Neuronal stem cell (in vitro differentiated cells): ENCODE data around the gene RRM1.
A peak's percentile ranks its signal among the peaks of the same experiment; 100 is the strongest.

ENCODE experiments used
- DNase-seq: peaks from one replicate; pipeline ENCODE4 v3.0.0-alpha.2; 2013; ENCODE audit warnings: low spot score
- H2AFZ ChIP-seq: one replicate; pipeline ENCODE4 v1.6.1; 2013; ENCODE audit warnings: mild to moderate bottlenecking, low read length, inconsistent platforms
- H2AK5ac ChIP-seq: 2 replicates; pipeline ENCODE4 v1.6.1; 2013; ENCODE audit warnings: low read depth, mild to moderate bottlenecking, inconsistent platforms, low read length, moderate library complexity, mixed read lengths
- H2BK120ac ChIP-seq: 2 replicates; pipeline ENCODE4 v1.6.1; 2013; ENCODE audit warnings: low read depth, mild to moderate bottlenecking, inconsistent platforms, low read length, moderate library complexity, mixed read lengths
- H2BK12ac ChIP-seq: one replicate; pipeline ENCODE4 v1.6.1; 2013; ENCODE audit warnings: low read length, inconsistent platforms
- H2BK15ac ChIP-seq: 2 replicates; pipeline ENCODE4 v1.6.1; 2013; ENCODE audit warnings: mild to moderate bottlenecking, low read length, inconsistent platforms, mixed read lengths
- H2BK5ac ChIP-seq: one replicate; pipeline ENCODE4 v1.6.1; 2013; ENCODE audit warnings: inconsistent platforms, mild to moderate bottlenecking, low read length, moderate library complexity
- H3K14ac ChIP-seq: one replicate; pipeline ENCODE4 v1.6.1; 2013; ENCODE audit warnings: low read length, inconsistent platforms
- H3K18ac ChIP-seq: 2 replicates; pipeline ENCODE4 v1.6.1; 2013; ENCODE audit warnings: low read length, inconsistent platforms
- H3K23ac ChIP-seq: 2 replicates; pipeline ENCODE4 v1.6.1; 2013; ENCODE audit warnings: low read depth, mild to moderate bottlenecking, mixed read lengths, low read length, inconsistent platforms; ENCODE audit not compliant: poor library complexity
- H3K27ac ChIP-seq: replicated peaks from 3 replicates; pipeline ENCODE4 v1.5.1; 2013; ENCODE audit warnings: low read length, inconsistent platforms
- H3K27me3 ChIP-seq, 3 experiments: 2 replicates each; pipeline ENCODE4 v1.6.1; 2013; ENCODE audit warnings: low read length in 3 of 3, mild to moderate bottlenecking in 2 of 3, inconsistent platforms in 1 of 3, low read depth in 1 of 3, mixed read lengths in 1 of 3, moderate library complexity in 1 of 3; ENCODE audit not compliant: control insufficient read depth in 3 of 3, insufficient read depth in 3 of 3
- H3K36me3 ChIP-seq, 2 donors: replicated peaks in 1 of 2; 2 replicates each; pipeline ENCODE4 v1.6.1; 2013; ENCODE audit warnings: low read length in 2 of 2; ENCODE audit not compliant: control insufficient read depth in 2 of 2, insufficient read depth in 2 of 2
- H3K4ac ChIP-seq: 2 replicates; pipeline ENCODE4 v1.6.1; 2013; ENCODE audit warnings: inconsistent platforms, mild to moderate bottlenecking, low read length, moderate library complexity
- H3K4me1 ChIP-seq, 2 donors: 1 replicate in 1 of 2; 2 replicates in 1 of 2; pipeline ENCODE4 v1.6.1; 2013; ENCODE audit warnings: low read length in 2 of 2, low read depth in 1 of 2; ENCODE audit not compliant: control insufficient read depth in 2 of 2, insufficient read depth in 1 of 2
- H3K4me2 ChIP-seq: one replicate; pipeline ENCODE4 v1.6.1; 2013; ENCODE audit warnings: mild to moderate bottlenecking, low read length, inconsistent platforms; ENCODE audit not compliant: insufficient read depth, poor library complexity, severe bottlenecking
- H3K4me3 ChIP-seq, 2 donors: 2 replicates each; pipeline ENCODE4 v1.5.1; 2013; ENCODE audit warnings: low read length in 2 of 2, mild to moderate bottlenecking in 2 of 2, inconsistent platforms in 1 of 2, moderate library complexity in 1 of 2
- H3K79me1 ChIP-seq: one replicate; pipeline ENCODE4 v1.6.1; 2013; ENCODE audit warnings: low read depth, mild to moderate bottlenecking, inconsistent platforms, low read length, moderate library complexity
- H3K9ac ChIP-seq: one replicate; pipeline ENCODE4 v1.6.1; 2013; ENCODE audit warnings: mild to moderate bottlenecking, low read depth, low read length, inconsistent platforms; ENCODE audit not compliant: poor library complexity
- H3K9me3 ChIP-seq, 2 donors: replicated peaks in 1 of 2; 2 replicates each; pipeline versions ENCODE3 to v1.6.1; 2013; ENCODE audit warnings: low read length in 2 of 2, mild to moderate bottlenecking in 2 of 2, inconsistent platforms in 1 of 2, low read depth in 1 of 2, mixed read lengths in 1 of 2, moderate library complexity in 1 of 2; ENCODE audit not compliant: control insufficient read depth in 2 of 2, insufficient read depth in 1 of 2
- H4K8ac ChIP-seq: one replicate; pipeline ENCODE4 v1.6.1; 2013; ENCODE audit warnings: low read depth, mild to moderate bottlenecking, inconsistent platforms, low read length, moderate library complexity
- H4K91ac ChIP-seq: one replicate; pipeline ENCODE4 v1.6.1; 2013; ENCODE audit warnings: low read length, low read depth, mild to moderate bottlenecking, inconsistent platforms; ENCODE audit not compliant: poor library complexity
- WGBS, 2 donors: extraction: QIAGEN DNeasy Blood & Tissue Kit; methylation state at CpG; one replicate each; pipeline ENCODE4 v1.1.7; 2013; ENCODE audit warnings: missing lambda C conversion rate in 2 of 2, mixed read lengths in 1 of 2; ENCODE audit not compliant: insufficient read length in 2 of 2, insufficient replicate concordance in 1 of 2; ENCODE audit errors: extremely low coverage in 2 of 2; 5-methylcytosine and 5-hydroxymethylcytosine counted together

Gene RRM1

GRCh38 chr11:4065086-4065485 is 29.5 kb upstream of the RRM1 start:
- H3K36me3 ChIP-seq: peaks cover 0 to 15% of the 10 kb centered on the region in 2 donors
- H3K9ac ChIP-seq: no peak overlapping the region
- no peak overlapping the region for H3K4me2 ChIP-seq
- H3K27me3 ChIP-seq: no peaks in the 10 kb centered on the region
- WGBS, 2 donors: no CpG with 5 or more reads among the region's 1 CpG
- no peak for DNase-seq
- no peak overlapping the region for H3K18ac ChIP-seq
- H3K79me1 ChIP-seq: no peaks in the 10 kb centered on the region
- H3K4ac ChIP-seq: no peak overlapping the region
- no peak overlapping the region for H2AFZ ChIP-seq
- no peak overlapping the region for H4K91ac ChIP-seq
- H3K14ac ChIP-seq: no peak overlapping the region
- H4K8ac ChIP-seq: no peak overlapping the region
- no peak overlapping the region for H2BK12ac ChIP-seq
- no peak overlapping the region for H2BK120ac ChIP-seq
- H3K4me3 ChIP-seq: no peak overlapping the region
- H2BK5ac ChIP-seq: no peak overlapping the region
- no peaks in the 10 kb centered on the region for H3K9me3 ChIP-seq
- no peak overlapping the region for H3K23ac ChIP-seq
- H2BK15ac ChIP-seq: no peak overlapping the region
- no peak overlapping the region for H2AK5ac ChIP-seq
- no peak overlapping the region for H3K27ac ChIP-seq
- peaks cover 3 to 9% of the 10 kb centered on the region in 2 donors for H3K4me1 ChIP-seq

- Histone ChIP-seq H3K4ac (no peak overlapping the region), H4K91ac (no peak overlapping the region), H3K9ac (no peak overlapping the region), H3K14ac (no peak overlapping the region), H2BK120ac (no peak overlapping the region), H3K36me3 (peaks cover 0 to 8% of the 10 kb centered on the region in 2 donors), H2AFZ (no peak overlapping the region), H2BK5ac (no peak overlapping the region), H3K18ac (no peak overlapping the region), H3K23ac (no peak overlapping the region), H3K4me2 (no peak overlapping the region), H3K79me1 (no peaks in the 10 kb centered on the region), H2BK15ac (no peak overlapping the region), H2AK5ac (no peak overlapping the region), H3K27ac (no peak overlapping the region), H3K9me3 (no peaks in the 10 kb centered on the region), H4K8ac (no peak overlapping the region), H3K4me1 (peaks cover 3 to 9% of the 10 kb centered on the region in 2 donors), H3K4me3 (no peak overlapping the region), H2BK12ac (no peak overlapping the region), H3K27me3 (no peaks in the 10 kb centered on the region)
- no CpG with 5 or more reads among the region's 2 CpGs for whole genome bisulfite sequencing, 2 donors
- DNase-seq: no peak
These were observed 28.8 kb upstream of the RRM1 start for GRCh38 chr11:4065601-4066377.

DNA sequence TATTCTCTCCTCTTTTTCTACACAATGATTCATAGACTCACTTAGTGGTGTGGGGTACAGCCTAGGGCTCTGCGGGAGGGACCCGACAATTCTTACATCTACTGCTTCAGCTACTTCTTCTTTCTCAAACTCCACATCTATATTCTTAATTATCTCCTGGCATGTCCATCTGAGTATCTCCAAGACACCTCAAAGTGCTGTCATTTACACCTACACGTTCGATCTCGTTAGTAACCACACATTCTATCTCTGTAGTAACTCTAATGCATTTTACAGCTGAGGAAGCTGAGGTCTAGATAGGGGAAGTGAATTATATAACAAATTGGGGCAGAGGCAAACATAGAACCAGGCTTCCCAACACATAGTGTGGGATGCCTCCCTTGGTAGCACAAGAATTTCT is 27.7 kb upstream of the RRM1 start:
- no peak overlapping the region for H3K4ac ChIP-seq
- H2BK5ac ChIP-seq: no peak overlapping the region
- H3K27ac ChIP-seq: no peak overlapping the region
- no peak overlapping the region for H3K9ac ChIP-seq
- no peak overlapping the region for H3K4me3 ChIP-seq
- H2BK15ac ChIP-seq: no peak overlapping the region
- no peak overlapping the region for H3K23ac ChIP-seq
- peaks cover 3 to 11% of the 10 kb centered on the region in 2 donors for H3K4me1 ChIP-seq
- no peaks in the 10 kb centered on the region for H3K9me3 ChIP-seq
- H2BK120ac ChIP-seq: no peak overlapping the region
- no peak overlapping the region for H2AFZ ChIP-seq
- H2BK12ac ChIP-seq: no peak overlapping the region
- H3K18ac ChIP-seq: no peak overlapping the region
- H4K8ac ChIP-seq: no peak overlapping the region
- no peak overlapping the region for H3K14ac ChIP-seq
- DNase-seq: no peak
- H3K27me3 ChIP-seq: no peaks in the 10 kb centered on the region
- no peak overlapping the region for H3K4me2 ChIP-seq
- H4K91ac ChIP-seq: no peak overlapping the region
- H3K36me3 ChIP-seq: no peaks in the 10 kb centered on the region
- WGBS, 2 donors: no CpG with 5 or more reads among the region's 5 CpGs
- H3K79me1 ChIP-seq: no peaks in the 10 kb centered on the region
- no peak overlapping the region for H2AK5ac ChIP-seq

GRCh38 chr11:4068962-4069361 is 25.6 kb upstream of the RRM1 start:
- H3K4me3 ChIP-seq: no peak overlapping the region
- H4K8ac ChIP-seq: no peak overlapping the region
- no peak overlapping the region for H2BK120ac ChIP-seq
- no peak overlapping the region for H3K23ac ChIP-seq
- no peak overlapping the region for H2BK5ac ChIP-seq
- no peak overlapping the region for H3K9ac ChIP-seq
- H2AFZ ChIP-seq: no peak overlapping the region
- H3K79me1 ChIP-seq: no peaks in the 10 kb centered on the region
- no peak overlapping the region for H2AK5ac ChIP-seq
- no peak for DNase-seq
- no peak overlapping the region for H3K27ac ChIP-seq
- no peak overlapping the region for H3K4ac ChIP-seq
- no peaks in the 10 kb centered on the region for H3K36me3 ChIP-seq
- H2BK15ac ChIP-seq: no peak overlapping the region
- no peak overlapping the region for H3K4me2 ChIP-seq
- no peaks in the 10 kb centered on the region for H3K27me3 ChIP-seq
- H3K18ac ChIP-seq: peak overlapping the region; percentile 53
- no peak overlapping the region for H4K91ac ChIP-seq
- no CpG with 5 or more reads among the region's 1 CpG for WGBS, 2 donors
- no peak overlapping the region for H3K14ac ChIP-seq
- no peaks in the 10 kb centered on the region for H3K9me3 ChIP-seq
- H3K4me1 ChIP-seq: peaks cover 3 to 15% of the 10 kb centered on the region in 2 donors
- H2BK12ac ChIP-seq: no peak overlapping the region
